ENCODE measurements around the gene MPV17.

GRCh38 chr2:27307545-27308358 is 15.1 kb downstream of the MPV17 start:
- no peak for TF ChIP-seq CTCF (IDR thresholded peaks at IDR 0.05)
- TF ChIP-seq EZH2 (IDR thresholded peaks at IDR 0.05; ENCODE audit: borderline replicate concordance, insufficient read depth, low read depth, low read length, poor library complexity, severe bottlenecking) = no peak

Data from B cell (primary cell).